GM08714 (cell line): ENCODE results near the gene FCER2.

Experiments
- H3K4me3 ChIP-seq: fragments of 200-500 bp; sonication (Bioruptor generic); 2 replicates; pipeline ENCODE4 v1.5.1; 2014; ENCODE audit warnings: mild to moderate bottlenecking, low read length, inconsistent platforms
- ZNF274 ChIP-seq: IDR thresholded peaks from 2 replicates; pipeline ENCODE4 v1.6.1; 2012; ENCODE audit warnings: mild to moderate bottlenecking, low read depth, low read length

Gene FCER2

DNA sequence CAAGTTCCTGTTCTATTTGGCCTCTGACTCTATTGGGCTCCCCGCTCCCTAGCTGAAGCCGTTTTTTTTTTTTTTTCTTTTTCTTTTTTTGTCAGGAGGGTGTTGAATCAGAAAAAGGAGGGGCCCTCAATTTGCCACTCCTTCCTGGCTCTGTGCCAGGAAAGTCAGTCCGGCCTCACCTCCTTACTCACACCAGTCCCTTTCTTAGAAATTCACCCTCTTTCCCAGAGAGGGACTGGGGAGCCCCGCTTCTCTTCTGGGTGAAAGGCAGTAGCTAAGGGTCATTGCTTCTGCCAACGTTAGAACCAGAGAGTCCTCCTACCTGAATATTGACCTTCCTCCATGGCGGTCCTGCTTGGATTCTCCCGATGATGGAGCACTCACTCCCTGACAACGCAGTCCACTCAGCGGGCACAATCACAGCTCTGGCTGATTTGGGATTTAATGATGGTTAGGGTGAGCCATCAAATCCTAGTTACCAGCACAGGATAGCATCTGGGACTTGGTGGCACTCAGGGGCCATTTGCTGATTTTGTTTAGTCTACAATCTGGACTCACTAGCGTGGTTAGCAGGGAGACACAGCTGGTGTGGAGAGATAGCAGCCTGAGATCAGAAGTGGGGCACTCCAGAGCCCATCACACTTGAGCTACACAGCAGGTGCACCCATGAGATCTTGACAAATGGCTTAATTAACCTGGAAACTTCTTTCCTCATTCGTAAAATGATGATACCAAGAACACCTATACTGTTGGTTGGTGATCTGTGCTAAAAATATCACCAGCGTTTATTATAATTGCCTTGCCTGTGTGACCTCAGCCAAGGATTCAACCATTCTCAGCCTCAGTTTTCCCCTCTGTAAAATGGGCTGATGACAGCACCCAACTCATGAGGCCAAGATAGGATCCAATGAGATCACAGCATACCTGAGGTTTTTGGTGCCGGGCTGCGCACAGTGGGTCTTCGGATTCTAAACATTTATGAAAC, 2.2 kb downstream of the FCER2 start:
- peak overlapping the region; percentile 80 for H3K4me3 ChIP-seq

DNA sequence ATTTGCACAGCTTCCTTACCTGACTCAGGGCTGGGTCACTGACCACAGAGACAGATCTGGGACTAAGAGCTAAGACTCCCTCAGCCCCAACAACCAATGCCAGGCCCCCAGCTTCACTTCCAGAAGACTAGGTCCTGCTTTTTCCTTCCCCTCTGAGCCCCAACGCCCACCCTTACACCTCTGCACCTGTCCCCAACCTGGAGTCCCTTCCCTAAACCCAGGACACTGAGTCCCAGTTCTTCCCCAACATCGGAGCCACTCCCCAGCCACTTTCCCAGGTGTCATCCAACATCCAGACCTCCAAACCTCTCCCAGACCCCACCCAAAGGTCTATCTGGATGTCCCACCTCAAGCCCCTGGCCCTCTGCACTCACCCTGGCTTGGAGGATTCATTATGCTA, 2.9 kb downstream of the FCER2 start:
- TF ChIP-seq ZNF274: no peak
- H3K4me3 ChIP-seq: peak overlapping the region; percentile 80

More for the DNA sequence above, 2.2 kb downstream of the FCER2 start:
- no peak for TF ChIP-seq ZNF274

DNA sequence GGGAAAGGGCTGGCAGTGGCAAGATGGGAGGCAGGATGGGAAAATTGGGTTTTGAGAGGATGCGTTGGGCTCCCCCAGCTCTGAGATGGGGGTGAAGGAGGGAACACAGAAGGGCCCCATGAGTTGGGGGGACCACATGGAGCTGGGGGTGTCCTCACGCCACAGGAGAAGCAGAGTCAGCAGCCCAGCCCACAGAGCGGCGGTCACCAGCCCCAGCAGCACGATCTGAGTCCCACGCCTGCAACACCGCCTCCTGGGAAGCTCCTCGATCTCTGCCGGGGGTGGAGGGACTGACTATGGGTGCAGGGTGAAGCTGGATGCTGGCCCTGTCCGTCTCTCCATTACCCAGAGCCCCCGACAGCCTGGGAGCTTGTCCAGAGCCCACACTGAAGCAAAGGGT, 3.3 kb downstream of the FCER2 start:
- H3K4me3 ChIP-seq: peak overlapping the region; percentile 80
- TF ChIP-seq ZNF274: no peak

DNA sequence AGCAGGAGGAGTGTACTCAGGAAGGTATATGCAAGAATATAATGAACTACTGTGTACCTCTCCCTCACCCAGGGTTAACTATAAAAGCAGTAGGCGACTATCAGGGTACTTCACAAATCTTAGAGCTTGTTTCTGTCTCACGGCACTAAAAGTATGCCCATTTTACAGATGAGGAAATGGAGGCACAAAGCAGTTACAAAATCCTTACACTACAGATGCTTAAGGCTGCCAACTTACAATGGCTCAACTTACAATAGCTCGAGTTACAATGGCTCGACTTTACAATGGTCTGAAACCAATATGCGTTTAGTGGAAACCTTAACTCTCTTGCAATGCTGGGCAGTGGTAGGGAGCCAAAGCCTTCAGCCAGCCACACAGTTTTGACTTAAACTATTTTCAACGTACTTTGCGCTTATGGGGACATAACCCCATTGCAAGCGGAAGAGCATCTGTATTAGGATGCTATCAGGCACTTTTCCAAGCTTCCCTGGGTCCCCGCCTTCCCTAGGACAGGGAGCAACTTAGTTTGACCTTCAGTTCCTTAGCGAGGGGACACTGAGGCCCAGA, 4.1 kb downstream of the FCER2 start:
- TF ChIP-seq ZNF274: no peak
- peak overlapping the region; percentile 80; the same call in 1 of the 2 replicates for H3K4me3 ChIP-seq

DNA sequence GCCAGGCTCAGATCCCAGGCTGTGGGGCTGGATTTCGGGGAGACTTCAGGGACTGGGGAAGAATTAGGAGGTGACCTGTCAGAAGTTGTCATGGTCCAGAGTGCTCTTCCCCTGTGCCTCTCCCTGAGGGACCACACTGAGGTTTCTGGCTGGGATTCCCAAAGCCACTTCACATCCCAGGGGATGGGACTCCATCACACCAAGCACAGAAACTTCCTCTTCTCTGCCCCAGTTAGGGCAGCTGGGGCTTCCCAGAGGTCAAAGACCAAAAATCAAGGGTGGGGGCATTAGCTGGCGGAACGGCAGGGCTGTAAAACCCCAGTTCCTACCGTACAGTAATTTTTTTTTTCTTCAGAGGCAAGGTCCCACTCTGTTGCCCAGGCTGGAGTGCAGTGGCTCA, 7.4 kb downstream of the FCER2 start:
- no peak overlapping the region; the same call in 1 of the 2 replicates for H3K4me3 ChIP-seq
- TF ChIP-seq ZNF274: no peak

DNA sequence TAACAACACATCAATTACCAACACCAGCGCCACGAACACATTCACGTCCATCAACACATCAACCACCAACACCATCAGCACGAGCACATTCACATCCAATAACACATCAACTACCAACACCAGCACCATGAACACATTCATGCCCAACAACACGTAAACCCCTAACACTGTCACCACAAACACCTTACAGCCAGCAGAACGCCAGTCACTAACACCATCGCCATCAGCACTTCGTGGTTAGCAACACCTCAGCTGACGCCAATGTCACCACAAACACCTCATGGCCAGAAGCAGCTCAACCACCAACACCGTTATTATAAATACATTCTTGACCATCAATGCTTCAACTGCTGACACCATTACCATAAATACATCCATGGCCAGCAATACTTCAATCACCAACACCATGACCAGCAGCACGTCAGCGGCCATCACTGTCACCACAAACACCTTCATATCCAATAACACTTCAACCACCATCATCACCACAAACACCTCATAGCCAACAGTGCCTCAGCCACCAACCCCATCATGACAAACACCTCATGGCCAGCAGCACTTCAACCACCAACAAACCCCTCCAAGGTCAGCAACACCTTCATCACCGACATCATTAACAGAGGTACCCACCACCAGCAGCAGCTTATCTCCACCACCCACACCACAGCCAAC, 9.4 kb downstream of the FCER2 start:
- peak overlapping the region; percentile 18; the same call in 1 of the 2 replicates for H3K4me3 ChIP-seq
- no peak for TF ChIP-seq ZNF274

DNA sequence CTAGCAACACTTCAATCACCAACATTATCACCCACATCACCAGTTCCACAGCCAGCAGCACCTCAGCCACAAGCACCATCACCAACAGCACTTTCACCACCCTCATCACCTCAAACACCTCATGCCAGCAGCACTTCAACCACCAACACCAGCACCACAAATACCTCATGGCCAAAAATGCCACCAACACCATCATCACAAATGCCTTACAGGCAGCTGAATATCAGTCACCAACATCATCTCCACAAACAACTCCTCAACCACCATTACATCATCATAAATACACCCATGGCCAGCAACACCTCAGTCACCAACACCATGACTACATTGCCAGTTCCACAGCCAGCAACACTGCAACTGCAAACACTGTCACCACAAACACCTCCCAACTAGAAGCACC, 10.4 kb downstream of the FCER2 start:
- TF ChIP-seq ZNF274: no peak
- H3K4me3 ChIP-seq: no peak overlapping the region

DNA sequence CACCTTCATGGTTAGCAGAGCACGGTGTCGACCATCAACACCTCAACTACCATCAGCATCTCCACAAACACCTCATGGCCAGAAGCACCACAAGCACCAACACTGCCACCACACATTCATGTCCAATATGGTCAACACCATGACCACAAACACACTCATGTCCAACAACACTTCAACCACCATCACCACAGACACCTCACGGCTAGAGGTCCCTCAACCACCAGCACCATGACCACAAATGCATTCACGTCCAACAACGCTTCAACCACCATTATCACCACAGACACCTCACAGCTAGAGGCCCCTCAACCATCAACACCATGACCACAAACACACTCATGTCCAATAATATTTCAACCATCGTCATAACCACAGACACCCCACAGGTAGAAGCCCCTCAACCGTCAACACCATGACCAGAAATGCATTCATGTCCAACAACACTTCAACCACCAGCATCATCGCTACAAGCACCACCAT, 11.1 kb downstream of the FCER2 start:
- TF ChIP-seq ZNF274: no peak
- no peak overlapping the region for H3K4me3 ChIP-seq

DNA sequence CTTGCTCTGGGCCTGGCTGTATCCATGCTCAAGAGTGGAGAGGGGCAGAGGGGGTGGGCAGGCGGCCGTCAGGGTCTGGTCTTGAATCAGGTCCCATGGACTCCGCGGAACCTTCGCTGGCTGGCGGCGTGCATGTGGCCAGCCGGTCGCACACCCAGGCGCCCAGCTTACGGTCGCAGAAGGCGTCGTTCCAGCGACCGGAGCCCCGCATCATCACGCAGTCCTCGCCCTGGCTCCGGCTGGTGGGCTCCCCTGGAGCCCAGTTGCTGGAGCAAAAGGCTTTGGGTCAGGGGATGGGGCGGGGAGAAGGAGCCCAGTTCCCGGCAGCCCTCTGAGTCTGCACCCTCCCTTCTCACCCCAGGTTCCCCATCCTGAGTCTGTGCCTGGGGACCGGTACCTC, 12.8 kb downstream of the FCER2 start:
- no peak for TF ChIP-seq ZNF274
- no peak overlapping the region for H3K4me3 ChIP-seq

DNA sequence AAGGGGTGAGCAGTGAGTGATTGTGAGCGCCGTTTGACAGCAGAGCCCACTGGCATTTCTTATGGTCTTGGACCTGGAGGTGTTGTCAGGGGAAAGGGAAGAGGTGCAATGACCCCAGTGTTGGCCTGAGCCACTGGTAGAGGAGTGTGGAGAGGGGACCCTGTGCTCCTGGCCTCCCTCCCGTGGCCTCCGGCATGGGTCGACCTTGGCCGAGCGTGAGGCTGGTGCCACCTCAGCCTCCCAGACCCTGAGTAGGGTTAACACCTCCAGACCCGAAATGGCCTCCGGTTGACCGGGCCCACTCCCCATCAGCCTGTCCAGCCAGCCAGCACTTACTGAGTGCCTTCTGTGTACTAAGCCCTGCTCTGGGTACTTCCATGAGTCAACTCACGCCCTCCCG, 14.8 kb downstream of the FCER2 start:
- H3K4me3 ChIP-seq: no peak overlapping the region

DNA sequence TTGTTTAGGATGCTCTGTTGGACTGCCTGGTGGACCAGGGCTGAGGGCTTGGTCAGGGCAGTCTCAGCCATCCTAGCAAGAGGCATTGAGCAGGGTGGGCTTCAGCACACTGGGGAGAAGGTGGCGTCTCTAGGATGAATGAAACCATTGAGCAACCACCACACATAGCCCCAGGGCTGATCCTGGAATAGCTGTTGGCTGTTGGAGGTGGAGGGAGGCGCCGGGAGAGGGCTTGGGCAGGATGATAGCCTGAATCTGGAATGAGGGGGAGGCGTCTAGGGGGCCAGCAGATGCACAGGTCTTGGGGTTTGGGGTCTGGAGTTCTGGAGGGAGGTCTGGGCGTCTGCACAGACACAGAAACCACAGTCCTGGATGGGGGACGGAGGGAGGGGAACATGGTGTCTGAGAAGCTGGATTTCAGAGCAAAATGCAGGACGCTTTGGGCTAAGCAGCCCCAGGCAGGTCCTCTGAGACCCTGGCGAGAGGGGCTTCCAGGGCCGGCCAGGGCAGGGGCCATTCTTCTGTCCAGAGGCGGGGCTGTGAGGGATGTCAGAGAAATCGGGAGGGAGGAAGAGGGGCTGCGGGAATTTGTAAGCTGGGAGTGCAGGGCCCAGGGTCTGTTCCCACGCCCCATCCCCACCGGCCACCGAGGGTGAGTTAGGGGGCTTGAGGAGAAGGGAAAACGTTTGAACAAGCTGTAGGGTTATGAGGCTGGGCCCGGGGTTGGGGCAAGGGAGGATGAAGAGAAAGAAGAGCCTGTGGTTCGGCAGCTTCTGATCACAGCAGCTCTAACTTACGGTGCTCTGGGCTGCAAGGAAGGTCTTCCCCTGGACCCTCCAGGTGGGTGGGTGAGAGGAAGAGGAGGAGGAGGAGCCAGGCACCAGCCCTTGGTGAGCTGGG, 16.1 kb downstream of the FCER2 start:
- H3K4me3 ChIP-seq: no peak overlapping the region
- TF ChIP-seq ZNF274: no peak

More for the DNA sequence above, 14.8 kb downstream of the FCER2 start:
- no peak for TF ChIP-seq ZNF274

DNA sequence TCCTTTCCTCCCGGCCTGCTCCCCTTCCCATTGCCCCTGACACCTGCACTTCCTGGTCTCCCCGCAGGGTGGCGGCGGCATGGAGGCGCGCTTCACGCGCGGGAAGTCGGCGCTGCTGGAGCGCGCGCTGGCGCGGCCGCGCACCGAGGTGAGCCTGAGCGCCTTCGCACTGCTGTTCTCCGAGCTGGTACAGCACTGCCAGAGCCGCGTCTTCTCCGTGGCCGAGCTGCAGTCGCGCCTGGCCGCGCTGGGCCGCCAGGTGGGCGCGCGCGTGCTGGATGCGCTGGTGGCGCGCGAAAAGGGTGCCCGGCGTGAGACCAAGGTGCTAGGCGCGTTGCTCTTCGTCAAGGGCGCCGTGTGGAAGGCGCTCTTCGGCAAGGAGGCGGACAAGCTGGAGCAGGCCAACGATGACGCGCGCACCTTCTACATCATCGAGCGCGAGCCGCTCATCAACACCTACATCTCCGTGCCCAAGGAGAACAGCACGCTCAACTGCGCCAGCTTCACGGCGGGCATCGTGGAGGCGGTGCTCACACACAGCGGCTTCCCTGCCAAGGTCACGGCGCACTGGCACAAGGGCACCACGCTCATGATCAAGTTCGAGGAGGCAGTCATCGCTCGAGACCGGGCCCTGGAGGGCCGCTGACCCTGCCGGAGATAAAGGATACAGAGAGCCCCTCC, 19.6 kb downstream of the FCER2 start:
- peak overlapping the region; percentile 90; the same call in 1 of the 2 replicates for H3K4me3 ChIP-seq
- no peak for TF ChIP-seq ZNF274

DNA sequence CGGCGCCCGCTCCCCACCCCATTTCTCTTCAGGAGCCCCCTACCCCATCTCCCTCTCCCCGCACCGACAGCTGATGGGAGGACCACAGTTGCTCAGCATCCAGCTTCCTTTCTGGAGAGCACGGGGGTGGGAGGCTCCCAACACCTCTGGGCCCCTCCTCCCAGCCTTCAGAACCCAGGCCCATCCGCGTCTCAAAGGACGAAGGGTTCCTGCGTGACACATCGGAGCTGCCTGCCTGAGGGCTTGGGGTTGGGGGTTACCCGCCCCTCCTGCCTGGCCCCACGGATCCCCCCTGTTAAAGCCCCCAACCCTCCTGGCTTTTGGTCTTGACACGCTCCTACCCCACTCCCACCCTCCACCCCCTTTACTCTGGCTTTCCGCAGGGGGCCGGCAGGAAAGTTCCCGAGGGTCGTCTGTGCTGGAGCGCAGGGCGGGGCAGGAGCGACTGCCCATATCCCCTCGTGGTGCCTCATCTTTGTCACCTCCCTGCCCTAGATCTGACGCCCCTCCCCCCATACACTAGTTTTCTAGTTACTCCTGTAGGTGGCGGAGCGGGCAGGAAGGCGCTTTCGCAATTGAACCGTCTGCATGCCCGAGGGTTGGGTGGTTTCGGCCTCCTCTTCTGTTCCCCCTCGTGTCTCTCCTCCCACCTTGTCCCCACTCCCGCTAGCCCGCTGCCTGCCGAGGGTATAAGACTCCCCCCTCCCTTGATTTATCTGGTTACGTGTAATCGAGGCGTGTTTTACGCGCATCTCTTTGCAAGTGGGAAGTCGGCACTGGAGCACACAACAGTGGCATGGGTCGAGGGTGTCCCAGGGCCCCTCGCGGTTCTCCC, 20.4 kb downstream of the FCER2 start:
- TF ChIP-seq ZNF274: no peak
- H3K4me3 ChIP-seq: peak overlapping the region; percentile 90
